ENCODE results near the gene ATG2B. TPM values are rescaled to one million over a fixed set of nuclear protein-coding genes. Genes with fewer than 3 reads are reported as not detected.

ATG2B gene
- total and polyA plus RNA-seq, 8 donors: 19.5 to 44.1 (median 32.6) TPM

- H3K36me3 ChIP-seq: peaks cover 0 to 53% of the 10 kb centered on the region in 2 donors
- no peak for ATAC-seq
- no peaks in the 10 kb centered on the region for H3K9me3 ChIP-seq
- no peaks in the 10 kb centered on the region for H3K4me1 ChIP-seq
- H3K4me3 ChIP-seq: no peak overlapping the region
- no peaks in the 10 kb centered on the region for H3K27me3 ChIP-seq
- intact Hi-C loops (cut with DNase I): no loop called here
- TF ChIP-seq CTCF (IDR thresholded peaks at IDR 0.05): no peak
- DNase-seq: no peak
- H3K27ac ChIP-seq: no peak overlapping the region
These were observed 78.7 kb downstream of the ATG2B start for GRCh38 chr14:96284430-96284829.

GRCh38 chr14:96284008-96284407 lies 79.1 kb downstream of the ATG2B start:
- no peaks in the 10 kb centered on the region for H3K4me1 ChIP-seq
- intact Hi-C loops (cut with DNase I): no loop called here
- no peak overlapping the region for H3K27ac ChIP-seq
- no peak for TF ChIP-seq CTCF (IDR thresholded peaks at IDR 0.05)
- ATAC-seq (no peak), DNase-seq (no peak)
- H3K27me3 ChIP-seq: no peaks in the 10 kb centered on the region
- H3K4me3 ChIP-seq: no peak overlapping the region
- H3K9me3 ChIP-seq: no peaks in the 10 kb centered on the region
- peaks cover 0 to 49% of the 10 kb centered on the region in 2 donors for H3K36me3 ChIP-seq

GRCh38 chr14:96281486-96281885 lies 81.7 kb downstream of the ATG2B start:
- H3K9me3 ChIP-seq: peaks cover 0 to 10% of the 10 kb centered on the region in 2 donors
- ATAC-seq (no peak), DNase-seq (no peak)
- no peak for TF ChIP-seq CTCF (IDR thresholded peaks at IDR 0.05)
- intact Hi-C loops (cut with DNase I): no loop called here
- peaks cover 0 to 30% of the 10 kb centered on the region in 2 donors for H3K36me3 ChIP-seq
- no peaks in the 10 kb centered on the region for H3K4me1 ChIP-seq
- H3K27me3 ChIP-seq: no peaks in the 10 kb centered on the region
- H3K27ac ChIP-seq: no peak overlapping the region
- no peak overlapping the region for H3K4me3 ChIP-seq

GRCh38 chr14:96280104-96280503 lies 83.0 kb downstream of the ATG2B start:
- no peak for TF ChIP-seq CTCF (IDR thresholded peaks at IDR 0.05)
- H3K4me3 ChIP-seq: no peak overlapping the region
- peaks cover 3 to 4% of the 10 kb centered on the region in 2 donors for H3K4me1 ChIP-seq
- no peaks in the 10 kb centered on the region for H3K27me3 ChIP-seq
- DNase-seq (no peak), ATAC-seq (no peak)
- no peak overlapping the region for H3K27ac ChIP-seq
- intact Hi-C loops (cut with DNase I): no loop called here
- H3K9me3 ChIP-seq: peaks cover 0 to 10% of the 10 kb centered on the region in 2 donors
- H3K36me3 ChIP-seq: peaks cover 0 to 24% of the 10 kb centered on the region in 2 donors

- H3K27me3 ChIP-seq: no peaks in the 10 kb centered on the region
- no peak for TF ChIP-seq CTCF (IDR thresholded peaks at IDR 0.05)
- H3K4me3 ChIP-seq: no peak overlapping the region
- peaks cover 0 to 10% of the 10 kb centered on the region in 2 donors for H3K9me3 ChIP-seq
- H3K27ac ChIP-seq: no peak overlapping the region
- H3K4me1 ChIP-seq: peaks cover 4% of the 10 kb centered on the region in 2 donors
- intact Hi-C loops (cut with DNase I): loop anchor here in 1 of 2 donors (10.0 kb wide), 1 partner anchor 185 kb away; no protein-coding TSS in a partner anchor
- ATAC-seq: no peak
- no peak for DNase-seq
- H3K36me3 ChIP-seq: peaks cover 0 to 19% of the 10 kb centered on the region in 2 donors
These were observed 83.6 kb downstream of the ATG2B start for GRCh38 chr14:96279564-96279963.

Measured in left lung (tissue), 10 donors.